Measurements from ENCODE around the gene RALGPS1.

DNA sequence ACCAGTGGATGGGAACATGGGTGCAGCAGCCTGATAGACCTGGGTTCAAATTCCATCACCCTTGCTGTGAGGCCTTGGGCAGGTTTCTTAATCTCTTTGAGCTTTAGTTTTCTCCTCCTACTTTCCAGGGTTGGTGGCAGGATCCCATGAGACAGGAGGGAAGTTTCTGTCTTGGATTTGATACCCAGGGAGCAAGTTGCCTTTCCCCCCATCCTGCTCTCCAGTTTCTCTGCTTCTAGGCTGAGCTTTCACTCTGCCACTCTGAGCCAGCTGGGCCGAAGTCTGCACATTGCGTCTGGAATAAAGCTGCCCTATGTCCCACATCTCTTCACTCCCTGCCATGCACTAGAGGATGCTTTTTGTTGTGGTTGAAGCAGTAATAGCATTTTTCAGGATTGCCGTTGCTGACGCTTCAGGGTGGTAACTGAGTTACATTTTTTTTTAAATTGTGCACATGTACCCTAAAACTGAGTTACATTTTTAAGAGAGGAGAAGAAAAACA lies 248.3 kb downstream of the RALGPS1 start:
- TF ChIP-seq, protein P1, sequence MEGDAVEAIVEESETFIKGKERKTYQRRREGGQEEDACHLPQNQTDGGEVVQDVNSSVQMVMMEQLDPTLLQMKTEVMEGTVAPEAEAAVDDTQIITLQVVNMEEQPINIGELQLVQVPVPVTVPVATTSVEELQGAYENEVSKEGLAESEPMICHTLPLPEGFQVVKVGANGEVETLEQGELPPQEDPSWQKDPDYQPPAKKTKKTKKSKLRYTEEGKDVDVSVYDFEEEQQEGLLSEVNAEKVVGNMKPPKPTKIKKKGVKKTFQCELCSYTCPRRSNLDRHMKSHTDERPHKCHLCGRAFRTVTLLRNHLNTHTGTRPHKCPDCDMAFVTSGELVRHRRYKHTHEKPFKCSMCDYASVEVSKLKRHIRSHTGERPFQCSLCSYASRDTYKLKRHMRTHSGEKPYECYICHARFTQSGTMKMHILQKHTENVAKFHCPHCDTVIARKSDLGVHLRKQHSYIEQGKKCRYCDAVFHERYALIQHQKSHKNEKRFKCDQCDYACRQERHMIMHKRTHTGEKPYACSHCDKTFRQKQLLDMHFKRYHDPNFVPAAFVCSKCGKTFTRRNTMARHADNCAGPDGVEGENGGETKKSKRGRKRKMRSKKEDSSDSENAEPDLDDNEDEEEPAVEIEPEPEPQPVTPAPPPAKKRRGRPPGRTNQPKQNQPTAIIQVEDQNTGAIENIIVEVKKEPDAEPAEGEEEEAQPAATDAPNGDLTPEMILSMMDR (IDR thresholded peaks at IDR 0.05) = no peak
- TF ChIP-seq POLR2A (IDR thresholded peaks at IDR 0.05) = no peak
- no peak for TF ChIP-seq POLR2AphosphoS5 (IDR thresholded peaks at IDR 0.05; ENCODE audit: insufficient read depth in 1 of 2, low read depth in 1 of 2)

Measured in vagina (tissue), 2 donors.